Ammon's horn (tissue), 1 donor: ENCODE data around the gene WFDC6.
"Not testable (repeated sequence)": the region's sequence is repeated elsewhere in the genome, so short reads cannot be mapped to it uniquely, and the experiment has no call there.

ENCODE experiments used
- DNase-seq: peaks from one replicate; pipeline ENCODE4 v3.0.0-alpha.2; 2016; ENCODE audit warnings: low spot score

WFDC6 gene

GRCh38 chr20:45539382-45539781 is at the start of gene WFDC6:
TSS of gene WFDC6 (minus strand) at chr20:45539482. CDS start at chr20:45539407, 75 bp downstream.
- no peak for DNase-seq

GRCh38 chr20:45588800-45589199 is 49.5 kb upstream of the WFDC6 start:
- DNase-seq, result no peak

- not testable (repeated sequence) for DNase-seq
Observed at GRCh38 chr20:45585986-45586385, 46.7 kb upstream of the WFDC6 start.

- DNase-seq, result not testable (repeated sequence)
Observed at GRCh38 chr20:45584294-45584693, 45.0 kb upstream of the WFDC6 start.

GRCh38 chr20:45583502-45583901 is 44.2 kb upstream of the WFDC6 start:
- no peak for DNase-seq

GRCh38 chr20:45581702-45582101 is 42.4 kb upstream of the WFDC6 start:
- no peak for DNase-seq

GRCh38 chr20:45579184-45579583 is 39.9 kb upstream of the WFDC6 start, which contains the start of gene WFDC8:
TSS of gene WFDC8 (minus strand) at chr20:45579284. CDS start at chr20:45579247, 37 bp downstream.
- no peak for DNase-seq

- no peak for DNase-seq
Observed at GRCh38 chr20:45578231-45578630, 38.9 kb upstream of the WFDC6 start.

GRCh38 chr20:45576995-45577394 is 37.7 kb upstream of the WFDC6 start:
- DNase-seq, result no peak

GRCh38 chr20:45575931-45576330 is 36.6 kb upstream of the WFDC6 start:
- DNase-seq, result no peak

- not testable (repeated sequence) for DNase-seq
Observed at GRCh38 chr20:45569650-45570049, 30.4 kb upstream of the WFDC6 start.

GRCh38 chr20:45564760-45565276 is 25.5 kb upstream of the WFDC6 start:
- no peak for DNase-seq

GRCh38 chr20:45555198-45555597 is 15.9 kb upstream of the WFDC6 start:
- DNase-seq, result no peak

GRCh38 chr20:45552456-45552855 is 13.2 kb upstream of the WFDC6 start:
- DNase-seq, result no peak

GRCh38 chr20:45550765-45551164 is 11.5 kb upstream of the WFDC6 start:
- no peak for DNase-seq

- DNase-seq, result no peak
Observed at GRCh38 chr20:45548410-45548809, 9.1 kb upstream of the WFDC6 start.

GRCh38 chr20:45547206-45547770 is 8.0 kb upstream of the WFDC6 start, which contains the start of gene EPPIN:
TSS of gene EPPIN (minus strand) at chr20:45547401. CDS start at chr20:45547357, 44 bp downstream.
- DNase-seq, result no peak

GRCh38 chr20:45545754-45546453 is 6.6 kb upstream of the WFDC6 start:
- peak; percentile 32 for DNase-seq

GRCh38 chr20:45545351-45545750 is 6.1 kb upstream of the WFDC6 start:
- DNase-seq, result no peak

- DNase-seq, result no peak
Observed at GRCh38 chr20:45538209-45538799, 978 bp downstream of the WFDC6 start.

GRCh38 chr20:45527294-45527693 is 12.0 kb downstream of the WFDC6 start:
- DNase-seq, result no peak

- no peak for DNase-seq
Observed at GRCh38 chr20:45523821-45524220, 15.5 kb downstream of the WFDC6 start.

GRCh38 chr20:45518282-45518681 is 21.0 kb downstream of the WFDC6 start:
- DNase-seq, result no peak
